ENCODE measurements around the gene FAM118A. TPM values are rescaled to one million over a fixed set of nuclear protein-coding genes. Genes with fewer than 3 reads are reported as not detected.

The FAM118A gene
- total RNA-seq, 2 experiments from 2014 or later, result 25.4 to 26.4 TPM

- Mint-ChIP-seq H3K4me1 (peaks cover 13% of the 10 kb centered on the region), H3K27ac (peak overlapping the region; percentile 48), H3K27me3 (no peaks in the 10 kb centered on the region), H3K4me3 (no peak overlapping the region), H3K9me3 (no peaks in the 10 kb centered on the region), H3K36me3 (peaks cover 19% of the 10 kb centered on the region)
- DNase-seq, result no peak
These were observed 19.2 kb downstream of the FAM118A start for GRCh38 chr22:45328822-45329529.

DNA sequence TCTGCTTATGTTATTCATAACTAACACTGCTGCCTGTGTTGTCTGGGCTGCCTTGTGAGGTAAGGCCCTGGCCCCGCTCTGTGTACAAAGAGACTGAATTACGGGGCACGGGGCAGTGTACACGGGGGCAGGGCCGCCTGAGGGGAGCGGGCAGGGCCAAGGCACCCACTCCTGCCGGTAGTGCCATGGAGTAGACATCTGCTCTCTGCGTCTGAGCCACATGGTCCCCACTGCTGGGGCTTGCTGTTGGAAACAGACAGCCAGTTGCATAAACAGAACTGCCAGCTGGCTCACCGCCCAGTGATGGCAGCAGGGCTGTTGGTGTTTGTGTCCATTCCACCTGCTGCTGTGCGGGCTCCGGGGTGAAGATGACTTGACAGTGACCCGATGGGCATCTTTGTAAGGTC lies 19.8 kb downstream of the FAM118A start:
- H3K36me3 Mint-ChIP-seq, result peaks cover 15% of the 10 kb centered on the region
- H3K4me3 Mint-ChIP-seq, result no peak overlapping the region
- H3K27me3 Mint-ChIP-seq, result no peaks in the 10 kb centered on the region
- H3K27ac Mint-ChIP-seq, result peak overlapping the region; percentile 48
- no peak for DNase-seq
- H3K9me3 Mint-ChIP-seq, result no peaks in the 10 kb centered on the region
- H3K4me1 Mint-ChIP-seq, result peaks cover 13% of the 10 kb centered on the region

DNA sequence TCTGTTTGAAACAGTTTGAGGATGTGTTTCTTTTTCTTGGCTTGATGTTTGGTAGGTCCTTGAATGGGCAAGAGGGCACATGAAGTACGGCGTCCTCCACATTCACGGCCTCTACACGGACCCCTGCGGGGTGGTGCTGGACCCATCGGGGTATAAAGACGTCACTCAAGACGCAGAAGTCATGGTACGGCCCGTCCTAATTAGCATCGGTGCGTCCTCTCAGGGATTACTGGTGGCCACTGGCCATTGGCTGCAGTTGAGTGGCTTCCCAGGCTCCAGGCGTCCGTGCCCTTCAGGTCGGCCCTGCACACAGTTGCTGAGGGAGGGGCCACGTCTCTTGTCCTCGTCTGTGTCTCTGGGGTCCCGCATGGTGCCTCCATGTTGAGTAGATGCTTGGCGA lies 20.8 kb downstream of the FAM118A start:
- no peak overlapping the region for H3K4me3 Mint-ChIP-seq
- H3K27ac Mint-ChIP-seq, result no peak overlapping the region
- H3K4me1 Mint-ChIP-seq, result peaks cover 11% of the 10 kb centered on the region
- no peak for DNase-seq
- H3K36me3 Mint-ChIP-seq, result peaks cover 8% of the 10 kb centered on the region
- H3K27me3 Mint-ChIP-seq, result no peaks in the 10 kb centered on the region
- H3K9me3 Mint-ChIP-seq, result no peaks in the 10 kb centered on the region

GRCh38 chr22:45331486-45331885 lies 21.8 kb downstream of the FAM118A start:
- no peaks in the 10 kb centered on the region for H3K9me3 Mint-ChIP-seq
- no peak overlapping the region for H3K4me3 Mint-ChIP-seq
- peaks cover 16% of the 10 kb centered on the region for H3K4me1 Mint-ChIP-seq
- H3K36me3 Mint-ChIP-seq, result peaks cover 12% of the 10 kb centered on the region
- no peaks in the 10 kb centered on the region for H3K27me3 Mint-ChIP-seq
- no peak overlapping the region for H3K27ac Mint-ChIP-seq
- no peak for DNase-seq

GRCh38 chr22:45332001-45332400 lies 22.3 kb downstream of the FAM118A start:
- Mint-ChIP-seq H3K36me3 (peaks cover 17% of the 10 kb centered on the region), H3K27me3 (no peaks in the 10 kb centered on the region), H3K4me1 (peaks cover 21% of the 10 kb centered on the region), H3K4me3 (no peak overlapping the region), H3K9me3 (no peaks in the 10 kb centered on the region), H3K27ac (no peak overlapping the region)
- no peak for DNase-seq

- no peak overlapping the region for H3K4me3 Mint-ChIP-seq
- H3K4me1 Mint-ChIP-seq, result peaks cover 23% of the 10 kb centered on the region
- H3K9me3 Mint-ChIP-seq, result no peaks in the 10 kb centered on the region
- no peak overlapping the region for H3K27ac Mint-ChIP-seq
- peaks cover 28% of the 10 kb centered on the region for H3K36me3 Mint-ChIP-seq
- DNase-seq, result no peak
- no peaks in the 10 kb centered on the region for H3K27me3 Mint-ChIP-seq
These were observed 24.3 kb downstream of the FAM118A start for GRCh38 chr22:45334068-45334467.

- H3K4me3 Mint-ChIP-seq, result no peak overlapping the region
- DNase-seq, result no peak
- no peak overlapping the region for H3K27ac Mint-ChIP-seq
- H3K4me1 Mint-ChIP-seq, result peaks cover 20% of the 10 kb centered on the region
- H3K9me3 Mint-ChIP-seq, result no peaks in the 10 kb centered on the region
- no peaks in the 10 kb centered on the region for H3K27me3 Mint-ChIP-seq
- H3K36me3 Mint-ChIP-seq, result peaks cover 28% of the 10 kb centered on the region
These were observed 24.8 kb downstream of the FAM118A start for GRCh38 chr22:45334528-45334927.

DNA sequence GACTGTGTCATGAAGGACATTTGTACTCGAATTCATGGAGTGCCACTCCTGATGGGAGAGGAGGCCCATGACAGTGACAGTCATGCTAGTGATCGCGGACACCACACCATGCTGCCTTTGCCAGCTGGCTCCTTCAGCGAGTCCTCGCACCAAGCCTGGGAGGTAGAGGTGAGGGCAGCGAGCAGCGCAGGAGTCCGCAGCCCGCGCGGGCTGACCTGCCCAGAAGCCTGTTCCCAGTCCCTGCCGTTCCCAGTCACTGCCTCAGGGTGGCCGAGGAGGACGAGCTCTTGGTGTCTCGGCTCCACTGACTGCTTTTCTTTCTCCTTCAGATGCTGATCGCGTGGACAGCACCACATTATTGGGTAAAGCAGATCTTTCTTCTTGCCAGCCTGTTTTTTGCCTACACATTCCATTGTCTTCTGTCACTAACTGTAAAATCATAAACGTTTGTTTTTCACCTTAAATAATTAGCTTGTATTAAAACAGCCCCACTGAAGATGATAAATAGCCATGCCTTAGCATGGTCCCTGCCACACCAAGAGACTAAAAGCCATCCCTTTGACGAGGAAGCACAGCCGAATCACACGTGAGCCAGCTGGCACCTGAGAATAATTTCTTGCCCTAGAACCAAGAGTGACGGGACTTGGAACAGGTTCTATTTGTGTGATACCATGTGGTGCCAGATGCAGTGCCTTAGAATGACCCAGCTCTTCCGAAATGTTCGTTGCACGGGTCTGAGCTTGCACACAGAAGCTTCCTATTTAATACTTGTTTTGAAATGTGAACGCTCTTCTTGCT lies 25.5 kb downstream of the FAM118A start:
- no peak overlapping the region for H3K4me3 Mint-ChIP-seq
- DNase-seq, result no peak
- no peaks in the 10 kb centered on the region for H3K27me3 Mint-ChIP-seq
- H3K27ac Mint-ChIP-seq, result no peak overlapping the region
- H3K4me1 Mint-ChIP-seq, result peaks cover 22% of the 10 kb centered on the region
- no peaks in the 10 kb centered on the region for H3K9me3 Mint-ChIP-seq
- peaks cover 31% of the 10 kb centered on the region for H3K36me3 Mint-ChIP-seq

DNA sequence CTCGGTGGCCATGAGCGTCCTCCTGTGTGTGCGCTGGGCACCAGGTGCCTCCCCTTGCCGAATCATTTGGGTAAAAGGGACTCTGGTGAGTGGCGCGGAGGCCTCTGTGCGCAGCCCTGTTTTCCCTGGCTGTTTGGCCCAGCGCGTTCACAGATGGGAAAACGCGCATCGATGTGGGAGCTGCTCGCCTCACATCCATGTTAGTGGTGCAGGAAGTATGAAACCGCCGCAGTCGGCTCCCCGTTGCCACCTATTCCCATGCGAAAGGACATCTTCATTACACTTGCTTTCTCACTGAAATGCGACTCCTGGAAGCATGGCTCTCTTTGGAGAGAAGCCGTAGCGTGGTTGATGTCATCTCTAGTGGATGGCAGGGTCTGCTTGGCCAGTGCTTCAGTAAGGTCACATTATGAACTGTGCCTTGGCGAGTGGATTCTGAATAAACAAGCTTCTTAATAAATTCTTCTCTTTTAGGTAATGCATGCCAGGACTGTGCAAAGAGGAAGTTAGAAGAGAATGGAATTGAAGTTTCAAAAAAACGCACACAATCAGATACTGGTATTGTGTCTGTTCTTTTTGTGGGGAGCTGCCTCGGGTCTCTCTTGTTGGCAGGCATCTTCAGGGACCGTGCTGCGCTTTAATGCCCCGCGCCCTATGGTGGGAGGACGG lies 26.3 kb downstream of the FAM118A start:
- no peak overlapping the region for H3K27ac Mint-ChIP-seq
- H3K9me3 Mint-ChIP-seq, result no peaks in the 10 kb centered on the region
- peaks cover 35% of the 10 kb centered on the region for H3K36me3 Mint-ChIP-seq
- DNase-seq, result no peak
- peaks cover 28% of the 10 kb centered on the region for H3K4me1 Mint-ChIP-seq
- H3K27me3 Mint-ChIP-seq, result no peaks in the 10 kb centered on the region
- H3K4me3 Mint-ChIP-seq, result no peak overlapping the region

DNA sequence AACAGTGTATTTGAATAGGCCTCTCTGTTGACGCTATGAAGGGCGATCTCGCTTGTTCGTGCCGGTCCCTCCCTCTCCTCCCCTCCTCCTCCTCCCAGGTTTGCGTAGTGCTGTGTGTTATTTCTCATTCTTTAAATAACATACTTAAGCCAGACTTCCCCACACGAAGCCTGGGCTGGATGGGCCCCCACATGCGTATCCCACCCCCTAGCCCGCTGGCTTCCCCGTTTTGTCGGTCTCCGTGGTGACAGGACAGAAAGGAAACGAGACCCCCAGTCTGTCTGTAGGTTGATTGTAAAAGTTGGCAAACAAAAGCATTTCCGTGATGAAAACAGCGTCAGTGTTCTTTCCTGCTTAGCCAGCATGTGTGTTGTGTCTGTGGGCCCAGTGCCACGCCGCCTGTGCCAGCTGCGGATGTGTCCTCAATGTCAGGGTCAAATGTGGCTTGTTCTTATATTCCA lies 27.3 kb downstream of the FAM118A start:
- Mint-ChIP-seq H3K4me3 (peak overlapping the region; percentile 55), H3K27ac (peak overlapping the region; percentile 85), H3K36me3 (peaks cover 36% of the 10 kb centered on the region), H3K9me3 (no peaks in the 10 kb centered on the region), H3K27me3 (no peaks in the 10 kb centered on the region), H3K4me1 (peaks cover 37% of the 10 kb centered on the region)
- DNase-seq, result peak; percentile 17

DNA sequence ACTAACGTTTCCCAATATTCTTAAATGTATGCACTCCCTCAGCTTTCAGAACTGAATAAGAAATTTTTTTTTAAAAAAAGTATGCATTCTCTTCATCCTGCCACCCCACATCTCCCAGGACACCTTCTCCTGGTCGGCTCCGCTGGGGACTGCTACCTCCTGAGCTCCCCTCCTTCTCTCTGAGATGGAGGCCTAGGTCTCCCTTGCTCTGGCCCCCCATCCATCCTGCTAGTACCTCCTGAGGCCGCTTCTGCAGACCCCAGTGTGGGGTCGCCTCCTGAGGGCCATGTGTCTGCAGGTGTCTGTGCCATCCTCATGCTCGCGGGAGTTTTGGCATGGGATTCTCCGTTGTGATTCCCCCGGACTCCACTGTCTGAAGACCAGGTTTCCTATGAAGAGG lies 27.8 kb downstream of the FAM118A start:
- no peak overlapping the region for H3K4me3 Mint-ChIP-seq
- no peaks in the 10 kb centered on the region for H3K9me3 Mint-ChIP-seq
- peak overlapping the region; percentile 85 for H3K27ac Mint-ChIP-seq
- H3K4me1 Mint-ChIP-seq, result peaks cover 40% of the 10 kb centered on the region
- DNase-seq, result no peak
- peaks cover 36% of the 10 kb centered on the region for H3K36me3 Mint-ChIP-seq
- no peaks in the 10 kb centered on the region for H3K27me3 Mint-ChIP-seq

DNA sequence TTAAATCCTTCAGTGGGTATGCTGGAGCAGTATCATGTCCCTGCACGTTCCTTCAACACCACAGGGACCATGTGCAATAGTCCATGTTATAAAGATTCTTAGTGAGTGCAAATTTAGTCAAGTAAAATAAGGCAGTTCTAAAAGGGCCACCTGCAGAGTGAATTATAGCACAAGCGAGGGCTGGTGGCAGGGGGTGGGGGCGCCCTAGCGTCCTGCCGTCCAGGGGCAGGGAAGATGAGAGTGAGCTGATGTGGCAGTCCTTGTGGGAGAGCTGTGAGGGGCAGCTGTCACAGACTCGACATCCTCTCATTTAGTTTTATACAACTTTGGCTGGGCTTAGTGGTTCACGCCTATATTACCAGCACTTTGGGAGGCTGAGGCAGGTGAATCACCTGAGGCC lies 29.1 kb downstream of the FAM118A start:
- H3K27me3 Mint-ChIP-seq, result no peaks in the 10 kb centered on the region
- H3K36me3 Mint-ChIP-seq, result peaks cover 36% of the 10 kb centered on the region
- peaks cover 40% of the 10 kb centered on the region for H3K4me1 Mint-ChIP-seq
- no peak overlapping the region for H3K4me3 Mint-ChIP-seq
- no peaks in the 10 kb centered on the region for H3K9me3 Mint-ChIP-seq
- no peak overlapping the region for H3K27ac Mint-ChIP-seq
- no peak for DNase-seq

DNA sequence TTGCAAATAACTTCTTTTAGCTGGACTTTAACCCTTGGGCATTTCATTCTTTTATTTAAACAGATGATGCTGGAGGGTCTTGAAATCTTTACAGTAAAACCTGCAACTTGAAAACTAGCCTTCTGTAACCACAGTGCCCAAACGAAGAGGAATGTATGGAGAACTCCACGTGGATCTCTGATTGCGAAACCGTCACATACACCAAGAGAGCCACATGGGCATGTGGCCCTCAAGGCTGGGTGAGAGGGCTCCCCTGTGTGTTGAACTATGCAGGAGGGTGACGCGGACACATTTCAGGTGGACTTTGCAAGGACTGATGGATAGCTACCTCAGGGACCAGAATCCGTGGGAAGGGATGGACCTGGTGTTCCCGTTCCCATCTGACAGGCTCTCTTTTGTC lies 30.6 kb downstream of the FAM118A start:
- Mint-ChIP-seq H3K36me3 (peaks cover 40% of the 10 kb centered on the region), H3K27me3 (no peaks in the 10 kb centered on the region), H3K27ac (peak overlapping the region; percentile 25), H3K4me1 (peaks cover 45% of the 10 kb centered on the region), H3K9me3 (no peaks in the 10 kb centered on the region), H3K4me3 (no peak overlapping the region)
- no peak for DNase-seq

DNA sequence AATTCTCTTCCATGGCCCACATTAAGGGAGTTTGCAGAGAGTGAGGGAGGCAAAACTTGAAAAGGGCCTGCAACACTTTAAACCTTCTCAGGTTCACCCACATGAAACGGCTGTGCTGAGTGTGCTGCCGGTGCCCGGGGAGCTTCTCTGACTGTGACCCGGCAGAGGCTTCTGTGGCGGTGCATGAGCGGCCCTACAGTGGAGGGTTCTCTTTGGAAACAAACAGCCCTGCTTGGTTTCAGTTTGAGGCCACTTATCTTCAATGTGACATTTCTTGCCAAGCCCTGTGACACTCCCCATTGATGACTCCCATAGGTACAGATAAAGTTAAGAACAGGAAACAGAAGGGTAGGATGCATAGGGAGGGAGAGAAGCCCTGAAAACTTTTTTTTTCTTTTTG lies 31.8 kb downstream of the FAM118A start:
- no peaks in the 10 kb centered on the region for H3K27me3 Mint-ChIP-seq
- DNase-seq, result peak; percentile 74
- H3K4me1 Mint-ChIP-seq, result peaks cover 40% of the 10 kb centered on the region
- H3K36me3 Mint-ChIP-seq, result peaks cover 32% of the 10 kb centered on the region
- H3K4me3 Mint-ChIP-seq, result peak overlapping the region; percentile 45
- H3K27ac Mint-ChIP-seq, result peak overlapping the region; percentile 86
- H3K9me3 Mint-ChIP-seq, result no peaks in the 10 kb centered on the region

DNA sequence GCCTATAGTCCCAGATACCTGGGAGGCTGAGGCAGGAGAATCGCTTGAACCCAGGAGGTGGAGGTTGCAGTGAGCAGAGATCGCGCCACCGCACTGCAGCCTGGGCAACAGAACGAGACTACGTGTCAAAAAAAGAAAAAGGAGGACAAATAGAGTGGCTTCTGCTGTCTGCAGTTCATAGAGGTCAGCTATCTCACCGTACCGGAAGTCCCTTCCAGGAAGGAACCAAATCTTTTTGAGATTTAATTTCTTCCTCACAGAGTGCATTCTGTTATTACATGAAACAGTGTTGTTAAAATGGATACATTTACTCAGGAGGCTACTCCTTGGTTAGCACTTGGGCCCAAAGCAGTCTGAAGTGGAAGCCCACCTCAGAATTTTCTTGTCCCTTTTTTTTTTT lies 33.4 kb downstream of the FAM118A start:
- peak overlapping the region; percentile 34 for H3K27ac Mint-ChIP-seq
- peaks cover 17% of the 10 kb centered on the region for H3K36me3 Mint-ChIP-seq
- DNase-seq, result no peak
- no peak overlapping the region for H3K4me3 Mint-ChIP-seq
- no peaks in the 10 kb centered on the region for H3K9me3 Mint-ChIP-seq
- peaks cover 29% of the 10 kb centered on the region for H3K4me1 Mint-ChIP-seq
- no peaks in the 10 kb centered on the region for H3K27me3 Mint-ChIP-seq

All from activated naive CD8-positive, alpha-beta T cell treated with anti-CD3 and anti-CD28 coated beads for 36 hours (primary cell).